C1 segment of cervical spinal cord (tissue), 14 donors: ENCODE measurements around the gene UBLCP1.

Experiments used
- DNase-seq, 14 donors: peaks; one replicate each; lab custom pipeline; 2025; lab: John Stamatoyannopoulos, UW

Gene UBLCP1

DNA sequence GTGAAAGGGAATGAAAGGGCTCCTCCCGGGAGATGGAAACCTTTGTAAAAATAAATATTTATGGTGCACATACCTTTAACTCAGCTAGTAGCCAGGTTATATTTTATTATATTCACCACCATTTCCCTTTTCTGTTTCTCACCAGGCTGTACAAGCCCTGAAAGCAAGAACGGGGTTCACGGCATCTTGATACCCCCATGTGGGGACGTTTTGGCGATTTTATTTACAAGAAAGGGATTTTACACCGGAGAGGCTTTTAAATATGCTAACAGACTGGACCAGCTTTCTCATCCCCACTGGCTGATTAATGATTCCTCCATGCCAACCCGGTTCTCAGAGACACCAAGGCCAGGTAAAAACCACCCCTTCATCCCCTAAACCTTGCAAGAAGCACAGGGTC lies 48.0 kb downstream of the UBLCP1 start:
- no peak for DNase-seq

DNA sequence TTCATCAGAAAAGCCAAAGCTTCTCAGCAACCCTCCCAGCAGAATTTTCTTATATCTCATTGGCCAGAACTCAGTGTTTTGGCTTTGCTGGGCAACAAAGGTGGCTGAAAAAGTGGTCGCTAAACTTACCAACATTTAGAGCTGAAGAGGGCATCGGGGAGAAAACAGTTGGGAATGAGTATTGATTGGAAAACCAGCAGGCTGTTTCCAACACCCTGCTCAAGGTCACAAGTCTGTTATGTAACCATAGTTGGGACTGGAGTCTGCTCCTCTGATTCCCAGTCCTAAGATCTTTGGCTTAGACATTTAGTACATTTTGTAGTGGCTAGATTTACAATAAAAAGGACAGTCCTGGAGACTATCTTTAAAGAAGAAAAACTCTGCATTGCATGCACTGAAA lies 50.1 kb downstream of the UBLCP1 start:
- DNase-seq, result no peak

- DNase-seq, result no peak
Measured at GRCh38 chr5:159316519-159317383, 53.7 kb downstream of the UBLCP1 start.

GRCh38 chr5:159317849-159318248 lies 54.8 kb downstream of the UBLCP1 start:
- DNase-seq, result no peak

GRCh38 chr5:159318448-159318847 lies 55.4 kb downstream of the UBLCP1 start:
- no peak for DNase-seq

- no peak for DNase-seq
Measured at GRCh38 chr5:159319363-159319762, 56.3 kb downstream of the UBLCP1 start.

GRCh38 chr5:159319832-159320231 lies 56.7 kb downstream of the UBLCP1 start:
- DNase-seq, result no peak

DNA sequence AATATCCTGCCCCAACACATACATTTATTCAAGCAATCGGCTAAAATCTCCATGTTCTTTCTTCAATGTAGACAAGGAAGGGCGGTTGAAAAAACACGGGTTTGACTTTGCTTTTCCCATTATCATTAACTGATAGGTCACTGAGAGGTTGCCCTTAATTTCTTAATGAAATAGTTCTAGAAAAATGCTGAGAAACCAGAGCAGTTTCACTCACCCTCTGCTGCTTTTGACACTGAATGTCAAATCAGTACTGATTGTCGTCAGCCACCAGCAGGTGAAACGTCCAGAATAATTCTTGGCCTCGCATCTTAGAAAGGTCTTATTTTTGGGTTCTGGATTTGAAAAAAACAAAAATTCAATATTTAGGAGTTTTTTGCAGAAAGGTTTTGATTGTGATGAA lies 59.1 kb downstream of the UBLCP1 start:
- no peak for DNase-seq

DNA sequence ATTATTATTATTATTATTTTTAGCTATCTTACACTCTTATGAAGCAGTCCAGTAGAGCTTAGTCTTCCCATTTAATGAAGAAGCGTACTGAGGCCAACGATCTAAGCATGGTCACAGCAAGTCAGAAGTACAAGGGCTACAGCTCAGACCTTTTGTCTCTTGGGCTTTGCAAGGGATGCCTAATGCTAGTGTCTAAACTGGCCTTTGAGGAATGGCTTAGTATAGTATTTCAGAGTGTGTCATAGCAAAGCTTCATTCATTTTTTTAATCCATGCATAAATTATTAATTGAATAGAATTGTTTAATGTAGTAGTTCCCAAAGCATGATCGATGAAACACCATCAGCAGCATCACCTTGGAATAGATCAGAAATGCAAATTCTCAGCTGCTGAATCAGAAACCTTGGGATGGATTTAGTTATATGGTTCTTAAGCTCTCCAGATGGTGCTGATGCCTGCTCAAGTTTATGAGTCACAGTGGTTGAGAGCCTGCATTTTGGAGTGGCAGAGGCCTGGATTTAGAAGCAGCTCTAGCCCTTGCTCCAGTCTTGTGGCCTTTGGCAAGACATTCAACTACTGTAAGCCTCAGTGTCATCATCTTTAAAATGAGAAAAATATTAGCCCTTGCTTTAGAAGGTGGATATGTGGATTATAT lies 61.1 kb downstream of the UBLCP1 start:
- no peak for DNase-seq

- no peak for DNase-seq
Measured at GRCh38 chr5:159324986-159325385, 61.9 kb downstream of the UBLCP1 start.

- no peak for DNase-seq
Measured at GRCh38 chr5:159330131-159330800, 67.2 kb downstream of the UBLCP1 start, which contains the start of gene IL12B. Gene IL12B, minus strand, starts transcription at chr5:159330487. Its CDS starts 3,705 bp downstream, at chr5:159326782.

- DNase-seq, result peak in 9 of 14 donors; percentile 7 to 51 (median 19)
Measured at GRCh38 chr5:159331093-159331973, 68.2 kb downstream of the UBLCP1 start.

DNA sequence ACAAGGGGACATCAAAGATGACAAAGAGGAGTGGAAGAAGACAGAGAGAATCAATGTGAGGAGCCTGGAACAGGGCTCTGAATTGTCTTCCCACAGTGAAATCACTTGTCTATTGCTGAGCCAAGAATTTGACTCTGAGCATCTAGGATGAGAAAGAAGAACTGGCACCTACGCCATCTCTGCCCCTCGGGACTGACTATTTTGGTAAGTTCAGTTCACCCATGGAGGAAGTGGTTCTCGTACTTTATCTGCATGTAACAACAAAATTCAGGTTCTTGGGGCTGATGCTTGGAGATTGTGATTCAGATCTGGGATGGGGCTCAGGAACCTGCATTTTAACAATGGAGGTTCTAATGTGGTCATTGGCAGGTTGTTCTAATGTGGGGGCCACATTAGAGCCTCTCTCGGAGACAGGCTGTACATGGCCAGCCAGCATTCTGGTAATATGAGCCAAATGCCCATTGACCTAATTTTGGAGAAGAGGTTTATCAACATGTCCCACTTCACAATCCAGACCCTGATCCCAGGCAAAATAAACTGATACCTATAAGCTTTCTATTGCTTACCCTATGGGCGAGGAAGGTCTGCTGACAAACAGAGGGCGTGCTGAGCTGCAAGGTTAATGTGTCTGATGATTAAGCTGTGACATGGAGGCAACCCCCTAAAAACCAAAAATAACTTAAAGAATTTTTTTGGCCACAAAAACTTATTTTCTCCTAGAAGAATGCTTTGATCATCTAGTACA lies 69.9 kb downstream of the UBLCP1 start:
- peak in 3 of 14 donors; percentile 6 to 80 (median 27) for DNase-seq

- DNase-seq, result peak in 1 of 14 donors; percentile 28
Measured at GRCh38 chr5:159333545-159333925, 70.4 kb downstream of the UBLCP1 start.
